Smooth muscle cell (in vitro differentiated cells): ENCODE data around the gene CAMK2N1. TPM values are rescaled to one million over a fixed set of nuclear protein-coding genes. Genes with fewer than 3 reads are reported as not detected.

Source experiments
- DNase-seq: peaks from one replicate; lab custom pipeline; 2025; ENCODE audit not compliant: unreplicated experiment; lab: John Stamatoyannopoulos, UW
- H2AFZ ChIP-seq: fragments of 200-600 bp; sonication (generic); 2 replicates; pipeline ENCODE4 v1.6.0; 2016; ENCODE audit warnings: antibody characterized with exemption, low read depth, mild to moderate bottlenecking
- H3F3A ChIP-seq: fragments of 200-600 bp; sonication (generic); 2 replicates; pipeline ENCODE4 v1.6.0; 2017; ENCODE audit warnings: antibody characterized with exemption, low read depth
- H3K27ac ChIP-seq: fragments of 200-600 bp; sonication (generic); 2 replicates; pipeline ENCODE4 v1.5.1; 2016; ENCODE audit warnings: low read depth, mild to moderate bottlenecking
- H3K27me3 ChIP-seq: fragments of 200-600 bp; sonication (generic); 2 replicates; pipeline ENCODE4 v1.6.1; 2016; ENCODE audit warnings: low read depth, mild to moderate bottlenecking
- H3K36me3 ChIP-seq: fragments of 200-600 bp; sonication (generic); 2 replicates; pipeline ENCODE4 v1.5.1; 2016; ENCODE audit warnings: low read depth
- H3K4me1 ChIP-seq: fragments of 200-600 bp; sonication (generic); 2 replicates; pipeline ENCODE4 v1.5.1; 2016; ENCODE audit warnings: low read depth
- H3K4me2 ChIP-seq: fragments of 200-600 bp; sonication (generic); 2 replicates; pipeline ENCODE4 v1.6.0; 2016; ENCODE audit warnings: mild to moderate bottlenecking
- H3K4me3 ChIP-seq: fragments of 200-600 bp; sonication (generic); 2 replicates; pipeline ENCODE4 v1.5.1; 2016; ENCODE audit warnings: mild to moderate bottlenecking
- H3K79me2 ChIP-seq: fragments of 200-600 bp; sonication (generic); 2 replicates; pipeline ENCODE4 v1.6.0; 2016; ENCODE audit warnings: low read depth, mild to moderate bottlenecking
- H3K9ac ChIP-seq: fragments of 200-600 bp; sonication (generic); 2 replicates; pipeline ENCODE4 v1.6.0; 2016; ENCODE audit warnings: low read depth
- H3K9me3 ChIP-seq: fragments of 200-600 bp; sonication (generic); replicated peaks from 2 replicates; pipeline ENCODE4 v1.5.1; 2016; ENCODE audit warnings: low read depth
- H4K20me1 ChIP-seq: fragments of 200-600 bp; sonication (generic); 2 replicates; pipeline ENCODE4 v1.6.0; 2016; ENCODE audit warnings: low read depth
- WGBS: methylation state at CpG from one replicate; pipeline ENCODE4 v1.1.7; 2016; ENCODE audit warnings: low lambda C conversion rate; 5-methylcytosine and 5-hydroxymethylcytosine counted together
- polyA plus RNA-seq: library from polyadenylated mRNA; unstranded; fragments of >200 nt; fragmentation: Nextera tagmentation; extraction: Ambion mirVana; gene quantifications from 2 replicates; pipeline ENCODE4 v1.2.1, GENCODE V29; 2016
- total RNA-seq: library from RNA; depleted of rRNA; stranded (reverse); fragments of >200 nt; gene quantifications from 2 replicates; pipeline ENCODE4 v1.2.3, GENCODE V29; 2014
- TF ChIP-seq, protein P1 (sequence below): fragments of 200-600 bp; sonication (generic); IDR thresholded peaks from 2 replicates; pipeline ENCODE4 v1.5.1; 2017; ENCODE audit warnings: borderline replicate concordance, mild to moderate bottlenecking, antibody characterized with exemption; ENCODE audit not compliant: insufficient read depth, poor library complexity, severe bottlenecking

Gene CAMK2N1
- total and polyA plus RNA-seq, 2 experiments from 2014 or later, result 11.0 to 13.2 TPM

DNA sequence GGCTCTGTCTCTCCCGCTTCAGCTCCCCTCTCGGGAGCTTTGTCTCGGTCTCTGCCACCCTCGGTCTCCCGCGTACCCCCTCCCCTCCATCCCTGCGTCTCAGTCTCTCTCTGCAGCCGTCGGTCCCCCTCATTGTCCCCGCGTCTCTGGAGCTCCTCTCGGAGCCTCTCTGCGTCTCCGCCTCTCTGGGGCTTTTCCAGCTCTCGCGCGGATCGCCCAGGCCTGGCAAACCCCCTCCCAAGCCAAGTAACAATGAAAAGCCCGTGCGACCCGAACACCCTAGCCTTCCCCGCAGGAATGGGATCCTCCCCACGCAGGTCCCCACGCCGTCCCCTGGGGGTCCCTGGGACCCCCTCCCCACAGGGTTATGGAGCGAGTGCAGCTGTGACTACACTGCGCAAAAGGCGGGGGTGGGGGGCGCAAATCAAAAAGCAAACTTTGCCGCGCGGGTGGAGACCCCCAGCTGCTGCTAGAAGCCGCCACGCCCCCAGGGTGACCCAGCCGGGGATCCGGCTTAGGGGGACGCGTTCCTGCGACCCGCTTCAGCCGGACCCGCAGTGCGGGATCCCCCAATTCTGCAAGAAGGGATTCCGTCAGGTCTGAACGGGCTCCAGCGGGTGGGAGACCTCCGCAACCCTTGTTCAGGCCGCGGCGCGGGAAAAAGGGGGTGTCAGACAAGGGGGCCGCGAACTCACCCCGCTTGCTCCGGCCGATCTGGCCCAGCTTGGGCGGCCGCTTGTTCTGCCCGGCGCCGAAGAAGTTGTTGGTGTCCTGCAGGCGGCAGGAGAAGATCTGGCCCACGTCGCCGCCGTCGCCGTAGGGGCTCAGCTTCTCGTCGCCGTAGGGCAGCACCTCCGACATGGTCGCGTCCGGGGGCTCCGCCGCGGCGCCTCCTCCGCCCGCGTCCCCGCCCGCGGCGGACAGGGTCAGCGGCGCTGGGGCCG lies 1.2 kb downstream of the CAMK2N1 start:
- Histone ChIP-seq H3K4me3 (peak overlapping the region; percentile 78), H3K4me2 (peak overlapping the region; percentile 89), H3K36me3 (no peaks in the 10 kb centered on the region), H3K4me1 (peaks cover 23% of the 10 kb centered on the region), H3K27me3 (no peaks in the 10 kb centered on the region), H4K20me1 (peaks cover 23% of the 10 kb centered on the region), H3K79me2 (peaks cover 22% of the 10 kb centered on the region), H3K9me3 (no peaks in the 10 kb centered on the region), H3K9ac (peak overlapping the region; percentile 54), H3K27ac (no peak overlapping the region), H3F3A (no peaks in the 10 kb centered on the region), H2AFZ (peak overlapping the region; percentile 5)
- TF ChIP-seq, protein P1, sequence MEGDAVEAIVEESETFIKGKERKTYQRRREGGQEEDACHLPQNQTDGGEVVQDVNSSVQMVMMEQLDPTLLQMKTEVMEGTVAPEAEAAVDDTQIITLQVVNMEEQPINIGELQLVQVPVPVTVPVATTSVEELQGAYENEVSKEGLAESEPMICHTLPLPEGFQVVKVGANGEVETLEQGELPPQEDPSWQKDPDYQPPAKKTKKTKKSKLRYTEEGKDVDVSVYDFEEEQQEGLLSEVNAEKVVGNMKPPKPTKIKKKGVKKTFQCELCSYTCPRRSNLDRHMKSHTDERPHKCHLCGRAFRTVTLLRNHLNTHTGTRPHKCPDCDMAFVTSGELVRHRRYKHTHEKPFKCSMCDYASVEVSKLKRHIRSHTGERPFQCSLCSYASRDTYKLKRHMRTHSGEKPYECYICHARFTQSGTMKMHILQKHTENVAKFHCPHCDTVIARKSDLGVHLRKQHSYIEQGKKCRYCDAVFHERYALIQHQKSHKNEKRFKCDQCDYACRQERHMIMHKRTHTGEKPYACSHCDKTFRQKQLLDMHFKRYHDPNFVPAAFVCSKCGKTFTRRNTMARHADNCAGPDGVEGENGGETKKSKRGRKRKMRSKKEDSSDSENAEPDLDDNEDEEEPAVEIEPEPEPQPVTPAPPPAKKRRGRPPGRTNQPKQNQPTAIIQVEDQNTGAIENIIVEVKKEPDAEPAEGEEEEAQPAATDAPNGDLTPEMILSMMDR, result no peak
- whole genome bisulfite sequencing, result 1% methylated on average over 77 of the region's 89 CpGs
- DNase-seq, result no peak

DNA sequence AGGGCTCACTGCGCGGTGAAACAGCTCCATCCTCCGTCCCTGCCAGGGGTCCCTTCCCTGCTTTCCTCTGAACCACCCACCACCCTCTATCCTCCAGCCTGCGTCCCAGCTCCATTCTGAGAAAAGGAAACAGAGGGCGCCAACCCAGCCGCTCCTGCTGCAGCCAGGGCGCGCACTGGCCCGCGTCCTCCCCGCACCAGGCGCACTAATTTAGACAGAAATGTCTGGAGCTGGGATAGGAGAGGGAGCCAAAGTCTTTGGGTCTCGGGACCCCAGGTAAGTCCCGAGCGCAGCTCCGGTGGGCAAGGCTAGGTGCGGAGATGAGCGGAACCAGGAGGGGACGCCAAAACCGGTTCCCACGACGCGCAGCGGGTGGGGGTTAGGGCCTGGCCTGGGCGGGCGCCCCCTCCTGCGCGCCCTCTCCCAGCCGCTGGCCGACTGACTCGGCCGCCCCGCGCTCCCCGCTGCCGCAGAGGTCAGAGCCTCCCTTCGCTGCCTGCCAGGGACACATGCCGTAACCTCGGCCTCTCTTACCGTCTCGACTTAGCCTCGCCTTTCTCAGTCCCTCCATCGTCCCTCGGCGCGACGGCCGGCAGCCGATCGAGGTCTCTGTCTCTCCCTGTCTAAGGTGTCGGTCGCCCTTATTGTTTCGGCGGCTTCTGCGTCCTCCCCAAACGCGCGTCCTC lies 2.0 kb downstream of the CAMK2N1 start:
- H3K79me2 ChIP-seq, result peaks cover 22% of the 10 kb centered on the region
- WGBS, result 2% methylated on average over 40 of the region's 58 CpGs
- H2AFZ ChIP-seq, result peak overlapping the region; percentile 5
- H3K9me3 ChIP-seq, result no peaks in the 10 kb centered on the region
- H3K36me3 ChIP-seq, result no peaks in the 10 kb centered on the region
- no peak overlapping the region for H3K27ac ChIP-seq
- H3K27me3 ChIP-seq, result no peaks in the 10 kb centered on the region
- TF ChIP-seq, protein P1, result no peak
- H3F3A ChIP-seq, result no peaks in the 10 kb centered on the region
- H3K9ac ChIP-seq, result peak overlapping the region; percentile 54
- peaks cover 23% of the 10 kb centered on the region for H3K4me1 ChIP-seq
- H3K4me2 ChIP-seq, result peak overlapping the region; percentile 89
- peak overlapping the region; percentile 78 for H3K4me3 ChIP-seq
- no peak for DNase-seq
- H4K20me1 ChIP-seq, result peaks cover 23% of the 10 kb centered on the region

DNA sequence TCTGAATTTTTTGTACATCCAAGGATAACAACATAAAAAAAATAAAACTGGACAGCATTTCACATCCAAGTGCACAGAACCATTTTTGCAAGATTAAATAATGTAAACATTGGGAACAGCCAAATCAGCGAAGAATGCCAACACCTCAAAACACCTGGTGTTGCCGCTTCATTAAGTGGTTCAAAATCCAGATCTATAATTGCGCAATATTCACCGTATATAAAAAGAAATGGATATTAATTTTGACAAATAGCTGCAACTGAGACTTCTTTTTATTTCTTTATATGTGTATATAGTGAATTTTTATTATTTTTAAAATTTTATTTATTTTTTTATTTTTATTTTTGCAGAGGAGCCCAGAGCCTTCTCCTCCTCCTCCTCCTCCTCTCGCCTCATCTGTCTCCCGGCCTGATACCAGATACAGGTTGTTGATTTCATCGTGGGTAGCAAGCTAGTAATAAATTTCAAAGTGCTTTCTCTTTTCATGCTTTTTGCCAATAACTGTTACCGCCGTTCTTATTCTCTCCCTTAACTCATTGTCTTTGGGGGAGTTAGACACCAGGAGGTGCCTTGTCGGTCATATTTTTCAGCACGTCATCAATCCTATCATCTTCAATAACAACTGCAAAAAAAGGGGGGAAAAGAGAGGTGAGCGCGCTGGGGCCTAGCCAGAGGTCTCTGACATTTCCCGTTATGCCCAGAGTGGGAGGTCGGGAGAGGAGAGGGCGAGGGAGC lies 2.7 kb downstream of the CAMK2N1 start:
- H3K9ac ChIP-seq, result no peak overlapping the region

More for the DNA sequence above, 2.7 kb downstream of the CAMK2N1 start:
- Histone ChIP-seq H2AFZ (no peak overlapping the region), H3K36me3 (no peaks in the 10 kb centered on the region), H3K4me3 (peak overlapping the region; percentile 78), H3K4me2 (peak overlapping the region; percentile 89), H4K20me1 (peaks cover 23% of the 10 kb centered on the region), H3F3A (no peaks in the 10 kb centered on the region), H3K9me3 (no peaks in the 10 kb centered on the region), H3K27me3 (no peaks in the 10 kb centered on the region), H3K4me1 (peaks cover 23% of the 10 kb centered on the region), H3K79me2 (peaks cover 22% of the 10 kb centered on the region), H3K27ac (no peak overlapping the region)
- TF ChIP-seq, protein P1, result no peak
- 46% methylated on average over 16 of the region's 16 CpGs for WGBS
- no peak for DNase-seq
